BLaER1 treated with 17β-estradiol and CSF1 and Interleukin-3, amounts not matched to agents 10 nM and 100 nM (cell line): ENCODE data around the gene PRR5L.
"Not testable (repeated sequence)": the region's sequence is repeated elsewhere in the genome, so short reads cannot be mapped to it uniquely, and the experiment has no call there.

ENCODE experiments used
- H3K27ac ChIP-seq, 11 experiments: shearing (Covaris generic); formaldehyde crosslinking; 2 replicates each; pipeline ENCODE4 v1.8.1; 2022
- H3K27me3 ChIP-seq, 11 experiments: shearing (Covaris generic); formaldehyde crosslinking; 2 replicates each; pipeline ENCODE4 v1.8.1; 2022
- H3K36me3 ChIP-seq, 11 experiments: shearing (Covaris generic); formaldehyde crosslinking; 2 replicates each; pipeline ENCODE4 v1.8.1; 2022
- H3K4me1 ChIP-seq, 10 experiments: shearing (Covaris generic); formaldehyde crosslinking; 2 replicates each; pipeline ENCODE4 v1.8.1; 2022
- H3K4me2 ChIP-seq, 11 experiments: shearing (Covaris generic); formaldehyde crosslinking; 2 replicates each; pipeline ENCODE4 v1.8.1; 2022
- H3K4me3 ChIP-seq, 10 experiments: shearing (Covaris generic); formaldehyde crosslinking; 2 replicates each; pipeline ENCODE4 v1.8.1; 2022
- H3K9ac ChIP-seq, 11 experiments: shearing (Covaris generic); formaldehyde crosslinking; 2 replicates each; pipeline ENCODE4 v1.8.1; 2022
- H3K9me3 ChIP-seq, 11 experiments: shearing (Covaris generic); formaldehyde crosslinking; replicated peaks in 1 of 11; 2 replicates each; pipeline ENCODE4 v1.8.1; 2022
- H4K20me1 ChIP-seq, 11 experiments: shearing (Covaris generic); formaldehyde crosslinking; 2 replicates each; pipeline ENCODE4 v1.8.1; 2022
- Cebpa-rat ChIP-seq, 11 experiments: shearing (Covaris generic); IDR thresholded peaks; 2 replicates each; pipeline ENCODE4 v1.8.1; 2022

PRR5L gene

GRCh38 chr11:36467916-36468315 lies 171.8 kb downstream of the PRR5L start:
- H3K4me2 ChIP-seq = no peak overlapping the region
- H3K4me1 ChIP-seq = peaks cover 5 to 23% (median 20%) of the 10 kb centered on the region in 10 experiments
- peaks cover 0 to 29% (median 7%) of the 10 kb centered on the region in 11 experiments; a peak in 10 of 22 replicates for H3K36me3 ChIP-seq
- H3K27ac ChIP-seq = no peak overlapping the region
- no peak for TF ChIP-seq Cebpa-rat (IDR thresholded peaks at IDR 0.05)
- H3K4me3 ChIP-seq = no peak overlapping the region
- H3K27me3 ChIP-seq = no peaks in the 10 kb centered on the region
- H3K9ac ChIP-seq = no peak overlapping the region
- no peaks in the 10 kb centered on the region for H4K20me1 ChIP-seq
- no peaks in the 10 kb centered on the region for H3K9me3 ChIP-seq

GRCh38 chr11:36469063-36469462 lies 173.0 kb downstream of the PRR5L start:
- peaks cover 0 to 17% (median 0%) of the 10 kb centered on the region in 11 experiments; a peak in 5 of 22 replicates for H3K36me3 ChIP-seq
- H3K4me1 ChIP-seq = peaks cover 0 to 21% (median 19%) of the 10 kb centered on the region in 10 experiments; a peak in 19 of 20 replicates
- no peaks in the 10 kb centered on the region for H3K27me3 ChIP-seq
- no peak overlapping the region for H3K9ac ChIP-seq
- H3K4me3 ChIP-seq = no peak overlapping the region
- TF ChIP-seq Cebpa-rat (IDR thresholded peaks at IDR 0.05) = no peak
- peak overlapping the region in 9 of 11 experiments; percentile 38 to 78 (median 54); a peak in 17 of 22 replicates for H3K4me2 ChIP-seq
- no peak overlapping the region for H3K27ac ChIP-seq
- no peaks in the 10 kb centered on the region for H4K20me1 ChIP-seq
- H3K9me3 ChIP-seq = no peaks in the 10 kb centered on the region

- Histone ChIP-seq H3K27ac (no peak overlapping the region), H3K27me3 (no peaks in the 10 kb centered on the region), H3K4me3 (no peak overlapping the region), H3K9me3 (no peaks in the 10 kb centered on the region), H3K4me2 (peak overlapping the region in 10 of 11 experiments; percentile 13 to 78 (median 57); a peak in 20 of 22 replicates), H3K4me1 (peaks cover 0 to 21% (median 19%) of the 10 kb centered on the region in 10 experiments; a peak in 19 of 20 replicates), H3K9ac (no peak overlapping the region), H4K20me1 (no peaks in the 10 kb centered on the region), H3K36me3 (peaks cover 0 to 17% (median 0%) of the 10 kb centered on the region in 11 experiments; a peak in 4 of 22 replicates)
- no peak for TF ChIP-seq Cebpa-rat (IDR thresholded peaks at IDR 0.05)
Measured at GRCh38 chr11:36469881-36470802, 174.1 kb downstream of the PRR5L start.

- Histone ChIP-seq H3K27ac (no peak overlapping the region), H3K4me2 (no peak overlapping the region), H3K4me3 (no peak overlapping the region), H3K4me1 (peaks cover 0 to 21% (median 19%) of the 10 kb centered on the region in 10 experiments; a peak in 19 of 20 replicates), H3K36me3 (peaks cover 0 to 4% (median 0%) of the 10 kb centered on the region in 11 experiments; a peak in 2 of 22 replicates), H3K9ac (no peak overlapping the region), H3K27me3 (no peaks in the 10 kb centered on the region), H4K20me1 (no peaks in the 10 kb centered on the region), H3K9me3 (no peaks in the 10 kb centered on the region)
- TF ChIP-seq Cebpa-rat (IDR thresholded peaks at IDR 0.05) = no peak
Measured at GRCh38 chr11:36471577-36471976, 175.5 kb downstream of the PRR5L start.

GRCh38 chr11:36475192-36475591 lies 179.1 kb downstream of the PRR5L start:
- no peak overlapping the region for H3K4me2 ChIP-seq
- no peak overlapping the region for H3K9ac ChIP-seq
- no peaks in the 10 kb centered on the region for H4K20me1 ChIP-seq
- H3K27ac ChIP-seq = no peak overlapping the region
- no peak overlapping the region for H3K4me3 ChIP-seq
- peaks cover 0 to 8% (median 7%) of the 10 kb centered on the region in 10 experiments; a peak in 16 of 20 replicates for H3K4me1 ChIP-seq
- no peak for TF ChIP-seq Cebpa-rat (IDR thresholded peaks at IDR 0.05)
- H3K36me3 ChIP-seq = no peaks in the 10 kb centered on the region
- no peaks in the 10 kb centered on the region for H3K9me3 ChIP-seq
- no peaks in the 10 kb centered on the region for H3K27me3 ChIP-seq

GRCh38 chr11:36478700-36479329 lies 182.7 kb downstream of the PRR5L start:
- H3K36me3 ChIP-seq = peaks cover 8 to 9% (median 8%) of the 10 kb centered on the region in 11 experiments; a peak in 20 of 22 replicates
- H3K9me3 ChIP-seq = peaks cover 8 to 10% (median 9%) of the 10 kb centered on the region in 11 experiments; a peak in 18 of 22 replicates
- no peaks in the 10 kb centered on the region; a peak in 1 of 20 replicates for H3K4me1 ChIP-seq
- no peaks in the 10 kb centered on the region for H3K27me3 ChIP-seq
- H3K9ac ChIP-seq = no peak overlapping the region
- no peak for TF ChIP-seq Cebpa-rat (IDR thresholded peaks at IDR 0.05)
- no peak overlapping the region; a peak in 1 of 22 replicates for H3K4me2 ChIP-seq
- H3K4me3 ChIP-seq = no peak overlapping the region
- H4K20me1 ChIP-seq = no peaks in the 10 kb centered on the region
- H3K27ac ChIP-seq = no peak overlapping the region

- H3K27me3 ChIP-seq = no peaks in the 10 kb centered on the region
- no peak overlapping the region for H3K9ac ChIP-seq
- H3K9me3 ChIP-seq = peaks cover 8 to 14% (median 12%) of the 10 kb centered on the region in 11 experiments; a peak in 18 of 22 replicates
- H3K36me3 ChIP-seq = peaks cover 13 to 29% (median 27%) of the 10 kb centered on the region in 11 experiments
- TF ChIP-seq Cebpa-rat (IDR thresholded peaks at IDR 0.05) = no peak
- H3K4me1 ChIP-seq = peaks cover 0 to 13% (median under 1%) of the 10 kb centered on the region in 10 experiments; a peak in 10 of 20 replicates
- H3K4me3 ChIP-seq = no peak overlapping the region
- H3K27ac ChIP-seq = no peak overlapping the region
- H4K20me1 ChIP-seq = peaks cover 0 to 13% (median 0%) of the 10 kb centered on the region in 11 experiments; a peak in 3 of 22 replicates
- no peak overlapping the region for H3K4me2 ChIP-seq
Measured at GRCh38 chr11:36480833-36481232, 184.7 kb downstream of the PRR5L start.

- H3K4me1 ChIP-seq = peaks cover 17 to 35% (median 22%) of the 10 kb centered on the region in 10 experiments
- H3K27me3 ChIP-seq, H3K9ac ChIP-seq, H3K27ac ChIP-seq, H3K4me2 ChIP-seq, H3K4me3 ChIP-seq: not testable (repeated sequence)
- peaks cover 0 to 26% (median 0%) of the 10 kb centered on the region in 11 experiments; a peak in 5 of 22 replicates for H4K20me1 ChIP-seq
- peaks cover 21 to 45% (median 39%) of the 10 kb centered on the region in 11 experiments for H3K36me3 ChIP-seq
- peaks cover 8 to 14% (median 12%) of the 10 kb centered on the region in 11 experiments; a peak in 18 of 22 replicates for H3K9me3 ChIP-seq
Measured at GRCh38 chr11:36483042-36483441, 187.0 kb downstream of the PRR5L start.
